Testis (tissue), 2 donors: ENCODE results near the gene UNC13D.

Experiments
- POLR2A ChIP-seq: fragments of 450-650 bp; IDR thresholded peaks from one replicate; pipeline ENCODE4 v1.6.1; 2017; ENCODE audit warnings: antibody characterized with exemption, mild to moderate bottlenecking, moderate library complexity
- TF ChIP-seq, protein P1 (sequence below), 3 experiments: fragments of 450-650 bp in 2 of 3; fragments of 200-600 bp in 1 of 3; sonication (generic) in 1 of 3; IDR thresholded peaks; one replicate each; pipeline ENCODE4 v1.5.1; 2016 to 2019; ENCODE audit warnings: antibody characterized with exemption in 3 of 3, mild to moderate bottlenecking in 2 of 3, moderate library complexity in 1 of 3

DNA sequence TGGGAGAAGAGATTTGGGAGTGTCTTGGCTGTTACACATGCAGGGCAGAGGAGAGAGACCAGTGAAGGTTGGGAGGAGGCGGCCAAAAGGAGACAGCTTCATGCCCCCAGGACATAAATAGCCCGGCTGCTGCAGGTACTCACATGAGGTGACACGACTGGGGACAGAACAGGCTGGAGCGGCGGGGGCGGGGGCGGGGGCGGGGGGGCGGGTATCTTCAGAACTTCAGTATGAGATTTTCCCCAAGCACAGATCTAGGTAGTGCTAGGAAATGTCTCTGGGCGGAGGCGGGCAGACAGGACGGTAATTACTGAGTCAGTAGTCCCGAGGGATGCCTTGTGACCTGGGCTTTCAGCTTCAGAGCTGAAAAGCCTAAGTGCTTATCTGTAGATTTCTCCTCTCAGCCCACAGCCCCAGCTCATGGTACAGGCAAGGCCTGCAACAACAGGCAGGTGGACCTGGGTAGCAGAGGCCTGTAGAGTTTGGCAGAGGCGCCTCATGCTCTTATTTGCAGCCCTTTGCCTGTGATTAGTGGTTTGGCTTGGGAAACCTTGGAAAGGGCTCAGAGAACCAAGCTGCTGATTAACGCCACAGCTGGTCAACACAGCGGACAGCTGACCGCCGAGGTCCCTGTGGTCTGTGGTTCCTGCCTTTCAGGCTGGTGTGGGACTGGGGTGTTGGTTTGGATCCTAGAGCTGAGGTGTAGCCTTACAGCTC, 35.1 kb downstream of the UNC13D start:
- TF ChIP-seq POLR2A: no peak
- TF ChIP-seq, protein P1, sequence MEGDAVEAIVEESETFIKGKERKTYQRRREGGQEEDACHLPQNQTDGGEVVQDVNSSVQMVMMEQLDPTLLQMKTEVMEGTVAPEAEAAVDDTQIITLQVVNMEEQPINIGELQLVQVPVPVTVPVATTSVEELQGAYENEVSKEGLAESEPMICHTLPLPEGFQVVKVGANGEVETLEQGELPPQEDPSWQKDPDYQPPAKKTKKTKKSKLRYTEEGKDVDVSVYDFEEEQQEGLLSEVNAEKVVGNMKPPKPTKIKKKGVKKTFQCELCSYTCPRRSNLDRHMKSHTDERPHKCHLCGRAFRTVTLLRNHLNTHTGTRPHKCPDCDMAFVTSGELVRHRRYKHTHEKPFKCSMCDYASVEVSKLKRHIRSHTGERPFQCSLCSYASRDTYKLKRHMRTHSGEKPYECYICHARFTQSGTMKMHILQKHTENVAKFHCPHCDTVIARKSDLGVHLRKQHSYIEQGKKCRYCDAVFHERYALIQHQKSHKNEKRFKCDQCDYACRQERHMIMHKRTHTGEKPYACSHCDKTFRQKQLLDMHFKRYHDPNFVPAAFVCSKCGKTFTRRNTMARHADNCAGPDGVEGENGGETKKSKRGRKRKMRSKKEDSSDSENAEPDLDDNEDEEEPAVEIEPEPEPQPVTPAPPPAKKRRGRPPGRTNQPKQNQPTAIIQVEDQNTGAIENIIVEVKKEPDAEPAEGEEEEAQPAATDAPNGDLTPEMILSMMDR (IDR thresholded peaks at IDR 0.05): no peak
